K562 (cell line): ENCODE results near the gene ADAMTS2. TPM values are rescaled to one million over a fixed set of nuclear protein-coding genes. Genes with fewer than 3 reads are reported as not detected.

Source experiments
- ATAC-seq: fragments of 200-7000 bp; cut with Tn5 transposase; 3 replicates; pipeline ENCODE4 v1.9.1; 2020; ENCODE audit warnings: moderate library complexity
- BruUV-seq: library from RNA; stranded (reverse); fragments of 400-500 nt; replicated peaks from 2 replicates; lab custom pipeline; 2021; lab: Mats Ljungman, UMichigan
- CTCF ChIA-PET: fragments of 300-600 bp; formaldehyde crosslinking; extraction: SDS; loops from one replicate; lab custom pipeline; 2021; ENCODE audit warnings: low intra/inter-chr PET ratio; lab: Yijun Ruan, JAX
- POLR2A ChIA-PET: fragments of 300-600, 350-650 bp; sonication (Branson Sonifier 250); formaldehyde crosslinking; extraction: SDS; loops from one replicate; lab custom pipeline; 2021; ENCODE audit warnings: antibody characterized with exemption, inconsistent platforms; lab: Yijun Ruan, JAX
- DNase-seq, 4 experiments: peaks; one replicate each; pipeline versions ENCODE4 v3.0.0 to v3.0.0-alpha.2; 2011 to 2018; ENCODE audit warnings: low spot score in 3 of 4, mixed read lengths in 3 of 4; ENCODE audit errors: extremely low read depth in 1 of 4
- FAIRE-seq: peaks from 2 replicates; lab custom pipeline; 2011; peaks lifted over from hg19 to GRCh38; lab: Jason Lieb, UNC
- H2AFZ ChIP-seq: 2 replicates; pipeline ENCODE4 v1.6.0; 2011; ENCODE audit warnings: low read depth, low read length, control low read depth, inconsistent platforms
- H3K27ac ChIP-seq: fragments of 200-600 bp; 3 replicates; pipeline ENCODE4 v1.8.0; 2011; ENCODE audit warnings: low read depth, mild to moderate bottlenecking, control low read depth, inconsistent platforms, low read length, moderate library complexity, mixed read lengths; ENCODE audit errors: extremely low read depth
- H3K27me3 ChIP-seq, 2 experiments: fragments of 300-600 bp in 1 of 2; 2 replicates in 1 of 2; 3 replicates in 1 of 2; pipeline versions ENCODE4 v1.6.0 to v1.8.0; 2011; ENCODE audit warnings: inconsistent platforms in 2 of 2, low read length in 2 of 2, mild to moderate bottlenecking in 1 of 2, mixed read lengths in 1 of 2, moderate library complexity in 1 of 2; ENCODE audit not compliant: control insufficient read depth in 2 of 2, insufficient read depth in 2 of 2
- H3K36me3 ChIP-seq: fragments of 300-600 bp; 3 replicates; pipeline ENCODE4 v1.8.0; 2011; ENCODE audit warnings: mild to moderate bottlenecking, low read length, inconsistent platforms; ENCODE audit not compliant: control insufficient read depth, insufficient read depth
- H3K4me1 ChIP-seq, 2 experiments: fragments of 200-600 bp in 1 of 2; replicated peaks in 1 of 2; 2 replicates in 1 of 2; 3 replicates in 1 of 2; pipeline versions ENCODE4 v1.5.1 to v1.8.0; 2011; ENCODE audit warnings: inconsistent platforms in 2 of 2, low read length in 2 of 2, mild to moderate bottlenecking in 1 of 2, mixed read lengths in 1 of 2, moderate library complexity in 1 of 2; ENCODE audit not compliant: control insufficient read depth in 2 of 2, insufficient read depth in 2 of 2
- H3K4me2 ChIP-seq: 2 replicates; pipeline ENCODE4 v1.6.1; 2011; ENCODE audit warnings: low read length, control low read depth, inconsistent platforms, mixed read lengths; ENCODE audit not compliant: insufficient read depth
- H3K4me3 ChIP-seq: fragments of 200-600 bp; sonication (generic), shearing (Covaris generic); 2 replicates; pipeline ENCODE4 v1.5.1; 2016; ENCODE audit warnings: control low read depth, inconsistent platforms
- H3K79me2 ChIP-seq: fragments of 200-600 bp; 3 replicates; pipeline ENCODE4 v1.8.0; 2011; ENCODE audit warnings: low read length, inconsistent platforms; ENCODE audit not compliant: control insufficient read depth, insufficient read depth
- H3K9ac ChIP-seq, 2 experiments: 2 replicates each; pipeline versions ENCODE4 v1.6.0 to v1.6.1; 2011; ENCODE audit warnings: low read depth in 2 of 2, low read length in 2 of 2, control low read depth in 1 of 2, inconsistent platforms in 1 of 2, mild to moderate bottlenecking in 1 of 2, mixed read lengths in 1 of 2; ENCODE audit not compliant: insufficient read depth in 1 of 2
- H3K9me1 ChIP-seq: one replicate; pipeline ENCODE4 v1.6.0; 2011; ENCODE audit warnings: inconsistent platforms, mild to moderate bottlenecking, low read length, moderate library complexity; ENCODE audit not compliant: control insufficient read depth, insufficient read depth
- H3K9me3 ChIP-seq: replicated peaks from 2 replicates; pipeline ENCODE4 v1.5.1; 2011; ENCODE audit warnings: low read depth, low read length, inconsistent platforms; ENCODE audit not compliant: control insufficient read depth, insufficient read depth
- H4K20me1 ChIP-seq: replicated peaks from 2 replicates; pipeline ENCODE4 v1.6.1; 2011; ENCODE audit warnings: low read length, inconsistent platforms, mixed read lengths; ENCODE audit not compliant: control insufficient read depth, insufficient read depth
- CEBPG ChIP-seq, 3 experiments: fragments of 200-800 bp in 1 of 3; sonication (Bioruptor generic) in 1 of 3; sonication (generic) in 1 of 3; formaldehyde crosslinking in 1 of 3; IDR thresholded peaks in 2 of 3; conservative IDR thresholded peaks in 1 of 3; 2 replicates each; pipeline versions ENCODE4 v1.6.1 to v1.8.0; 2016 to 2022; ENCODE audit warnings: missing compliant biosample characterization in 2 of 3, missing genetic modification characterization in 2 of 3, mild to moderate bottlenecking in 1 of 3, missing genetic modification reagents in 1 of 3
- HNRNPH1 ChIP-seq: fragments of 200-400 bp; formaldehyde crosslinking; optimal IDR thresholded peaks from 2 replicates; pipeline ENCODE3; 2017; ENCODE audit warnings: low read depth, mild to moderate bottlenecking, low read length, moderate library complexity
- MYC ChIP-seq, 2 experiments: fragments of 250-450 bp in 1 of 2; sonication (Bioruptor Pico) in 1 of 2; IDR thresholded peaks; 2 replicates each; pipeline versions ENCODE4 v1.5.1 to v1.6.1; 2012 to 2021; ENCODE audit warnings: low read depth in 2 of 2, borderline replicate concordance in 1 of 2, improper control_type of control experiment in 1 of 2, low read length in 1 of 2, mild to moderate bottlenecking in 1 of 2, moderate library complexity in 1 of 2
- NBN ChIP-seq: fragments of 450-650 bp; IDR thresholded peaks from 2 replicates; pipeline ENCODE4 v1.6.1; 2016; ENCODE audit warnings: low read depth, mild to moderate bottlenecking
- SMARCB1 ChIP-seq: IDR thresholded peaks from 2 replicates; pipeline ENCODE4 v1.6.1; 2011; ENCODE audit warnings: improper control_type of control experiment, low read depth; ENCODE audit not compliant: insufficient read length
- WGBS: fragments of 100-300 bp; shearing (Covaris generic); methylation state at CpG from one replicate; pipeline ENCODE4 v1.1.6; 2016; ENCODE audit warnings: low coverage, mixed read lengths; ENCODE audit not compliant: insufficient coverage; ENCODE audit errors: missing lambda C conversion rate; 5-methylcytosine and 5-hydroxymethylcytosine counted together
- in situ Hi-C: fragments of 300-500 bp; cut with MboI; formaldehyde crosslinking; loops from 4 replicates; pipeline ENCODE4 v1.15.0; 2018; ENCODE audit warnings: inconsistent platforms, mixed read lengths
- intact Hi-C: fragments of 100-400 bp; cut with micrococcal nuclease; formaldehyde crosslinking; loops from 2 replicates; pipeline ENCODE4 v1.14.2; 2022
- polyA plus RNA-seq, 8 experiments: library from polyadenylated mRNA; depleted of rRNA in 4 of 8; stranded (reverse) in 5 of 8; unstranded in 3 of 8; fragments of >200 nt; fragmentation: Nextera tagmentation in 2 of 8; fragmentation: Illumina TruSeq in 1 of 8; extraction: Ambion mirVana in 2 of 8; extraction: Trizol in 1 of 8; gene quantifications; 2 replicates each; pipeline versions ENCODE4 v1.2.1 to v1.2.3, GENCODE V29; 2011 to 2014; ENCODE audit warnings: inconsistent platforms in 1 of 8, missing spikeins in 1 of 8
- total RNA-seq, 7 experiments: library from RNA; depleted of rRNA in 6 of 7; stranded (reverse); fragments of >200 nt in 6 of 7; fragmentation: Illumina TruSeq in 2 of 7; extraction: Trizol in 2 of 7; gene quantifications; 2 replicates each; pipeline versions ENCODE4 v1.2.1 to v1.2.3, GENCODE V29; 2011 to 2021; ENCODE audit warnings: low replicate concordance in 1 of 7
- TF ChIP-seq, protein P1 (sequence below), 2 experiments: fragments of 450-650 bp; conservative IDR thresholded peaks; 2 replicates each; pipeline ENCODE4 v1.6.1; 2017; ENCODE audit warnings: mild to moderate bottlenecking in 2 of 2, moderate library complexity in 2 of 2
- TF ChIP-seq, protein P2 (sequence below): fragments of 450-650 bp; formaldehyde crosslinking; IDR thresholded peaks from 2 replicates; pipeline ENCODE4 v1.4.0; 2020; ENCODE audit warnings: mild to moderate bottlenecking, mixed read lengths
- TF ChIP-seq, protein P3 (sequence below): sonication (generic); formaldehyde crosslinking; IDR thresholded peaks from 2 replicates; pipeline ENCODE4 v1.8.0; 2022; ENCODE audit warnings: mild to moderate bottlenecking, missing genetic modification reagents, borderline replicate concordance

Gene ADAMTS2
- total and polyA plus RNA-seq, 9 of the 15 experiments (the other 6 are each of a cell fraction or from before 2014, with no cell fraction given): not detected

DNA sequence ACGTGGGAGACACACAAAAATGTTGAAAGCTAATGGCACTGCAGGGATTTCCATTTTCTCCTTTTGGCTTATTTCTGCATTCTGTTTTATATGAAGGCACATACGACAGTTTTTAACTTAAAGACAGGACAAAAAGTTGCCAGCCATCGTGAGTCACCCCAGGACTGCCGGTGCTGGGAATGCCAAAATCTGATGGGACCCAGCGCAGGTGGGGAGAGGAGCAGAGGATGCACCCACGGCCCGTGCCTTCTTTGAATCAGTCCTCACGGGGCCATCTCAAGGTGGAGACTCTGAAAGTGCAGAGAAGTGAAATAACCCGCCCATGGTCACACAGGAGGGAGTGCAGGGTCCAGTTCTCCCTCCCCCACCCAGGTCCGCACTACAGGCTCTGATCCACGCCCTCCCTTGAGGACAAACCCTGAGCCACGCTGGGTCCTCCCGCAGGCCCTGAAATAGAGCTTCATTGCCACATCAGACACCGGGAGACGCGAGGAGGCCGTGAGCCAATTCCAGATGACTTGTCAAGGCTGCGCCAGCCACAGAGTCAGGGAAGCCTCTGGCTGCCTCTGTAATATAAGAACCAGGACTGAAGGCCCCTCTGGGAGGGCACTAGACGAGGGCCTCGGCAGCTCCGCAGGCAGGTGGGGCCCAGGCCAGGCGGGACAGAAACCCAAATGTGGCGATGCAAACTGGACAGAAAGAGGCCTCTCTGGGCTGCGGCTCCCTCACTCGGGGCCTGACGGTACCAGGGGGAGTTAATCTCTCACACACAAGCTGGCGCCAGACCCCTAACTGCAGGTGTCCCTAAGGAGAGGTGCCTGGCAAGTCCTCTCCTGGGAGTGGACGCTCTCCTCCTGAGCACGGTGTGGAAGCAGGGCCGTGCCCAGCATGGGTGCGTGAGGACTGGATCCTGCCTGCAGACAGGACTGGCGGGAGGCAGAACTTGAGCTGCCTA is 22.9 kb downstream of the ADAMTS2 start (continued):
- no peak for TF ChIP-seq NBN
- TF ChIP-seq HNRNPH1: no peak
- TF ChIP-seq, protein P1, sequence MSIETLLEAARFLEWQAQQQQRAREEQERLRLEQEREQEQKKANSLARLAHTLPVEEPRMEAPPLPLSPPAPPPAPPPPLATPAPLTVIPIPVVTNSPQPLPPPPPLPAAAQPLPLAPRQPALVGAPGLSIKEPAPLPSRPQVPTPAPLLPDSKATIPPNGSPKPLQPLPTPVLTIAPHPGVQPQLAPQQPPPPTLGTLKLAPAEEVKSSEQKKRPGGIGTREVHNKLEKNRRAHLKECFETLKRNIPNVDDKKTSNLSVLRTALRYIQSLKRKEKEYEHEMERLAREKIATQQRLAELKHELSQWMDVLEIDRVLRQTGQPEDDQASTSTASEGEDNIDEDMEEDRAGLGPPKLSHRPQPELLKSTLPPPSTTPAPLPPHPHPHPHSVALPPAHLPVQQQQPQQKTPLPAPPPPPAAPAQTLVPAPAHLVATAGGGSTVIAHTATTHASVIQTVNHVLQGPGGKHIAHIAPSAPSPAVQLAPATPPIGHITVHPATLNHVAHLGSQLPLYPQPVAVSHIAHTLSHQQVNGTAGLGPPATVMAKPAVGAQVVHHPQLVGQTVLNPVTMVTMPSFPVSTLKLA (conservative IDR thresholded peaks at IDR 0.05): no peak
- TF ChIP-seq, all 486 proteins: peak for 0

DNA sequence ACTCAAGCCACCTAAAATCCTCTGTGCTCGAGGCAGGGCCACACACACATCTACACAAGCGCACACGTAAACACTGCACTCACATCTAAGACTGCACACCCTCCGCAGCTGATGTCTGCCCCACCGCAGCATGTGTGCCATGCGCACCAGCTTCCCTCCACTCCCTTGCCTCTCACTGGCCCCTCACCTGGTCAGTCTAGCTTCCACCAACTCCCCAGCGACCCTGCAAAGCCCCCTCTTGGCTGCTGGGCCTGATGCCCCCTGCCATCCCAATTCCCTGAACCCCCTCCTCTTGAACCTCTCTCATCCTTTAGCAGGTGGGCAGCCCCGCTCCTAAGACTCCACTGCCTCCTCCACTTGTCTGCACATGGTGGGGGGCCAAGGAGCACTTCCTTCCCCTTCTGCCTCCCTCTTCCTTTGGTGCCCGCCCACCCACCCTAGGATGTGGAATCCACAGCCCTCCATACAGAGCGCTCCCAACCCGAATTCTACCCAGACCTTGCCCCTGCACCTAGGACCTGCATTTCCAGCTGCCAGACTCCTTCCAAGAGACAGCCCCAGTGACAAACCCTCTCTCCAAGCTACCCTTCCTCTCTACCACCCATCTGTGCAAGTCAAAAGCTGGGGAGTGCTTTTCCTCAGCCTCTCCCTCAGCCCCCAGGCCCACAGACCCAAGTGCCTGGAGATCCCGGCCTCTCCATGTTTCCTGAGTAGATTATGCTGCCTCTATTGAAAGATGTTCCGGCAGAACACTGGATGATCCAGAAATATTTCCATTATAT is 23.9 kb downstream of the ADAMTS2 start:
- Histone ChIP-seq H2AFZ (no peak overlapping the region), H3K4me3 (no peak overlapping the region), H3K27ac (no peak overlapping the region), H3K4me1 (peaks cover 0 to 5% of the 10 kb centered on the region in 2 experiments; a peak in 1 of 5 replicates), H3K4me2 (no peak overlapping the region), H3K79me2 (no peaks in the 10 kb centered on the region), H3K27me3 (peaks cover 15 to 58% of the 10 kb centered on the region in 2 experiments; a peak in 4 of 5 replicates), H3K9ac (no peak overlapping the region; a peak in 1 of 4 replicates), H3K9me3 (no peaks in the 10 kb centered on the region), H3K36me3 (no peaks in the 10 kb centered on the region), H4K20me1 (no peaks in the 10 kb centered on the region), H3K9me1 (no peaks in the 10 kb centered on the region)
- intact Hi-C loops (no loop called here), in situ Hi-C loops (no loop called here)
- 0% methylated on average over 11 of the region's 13 CpGs for WGBS
- BruUV-seq: no TSS peak
- ChIA-PET POLR2A (no interaction called here), CTCF (no interaction called here)
- ATAC-seq: no peak
- no peak for DNase-seq
- FAIRE-seq: no peak
- TF ChIP-seq SMARCB1 (no peak), CEBPG (CRISPR knock-in tag; IDR thresholded peaks at IDR 0.05) (no peak), CEBPG (tag; conservative IDR thresholded peaks at IDR 0.05 in 1 of 2, IDR thresholded peaks at IDR 0.05 in 1 of 2) (no peak), MYC (IDR thresholded peaks at IDR 0.05; ENCODE audit: low read depth, low read length) (no peak), MYC (CRISPR knock-in tag; IDR thresholded peaks at IDR 0.05; ENCODE audit: borderline replicate concordance, low read depth) (no peak)
- TF ChIP-seq, protein P2, sequence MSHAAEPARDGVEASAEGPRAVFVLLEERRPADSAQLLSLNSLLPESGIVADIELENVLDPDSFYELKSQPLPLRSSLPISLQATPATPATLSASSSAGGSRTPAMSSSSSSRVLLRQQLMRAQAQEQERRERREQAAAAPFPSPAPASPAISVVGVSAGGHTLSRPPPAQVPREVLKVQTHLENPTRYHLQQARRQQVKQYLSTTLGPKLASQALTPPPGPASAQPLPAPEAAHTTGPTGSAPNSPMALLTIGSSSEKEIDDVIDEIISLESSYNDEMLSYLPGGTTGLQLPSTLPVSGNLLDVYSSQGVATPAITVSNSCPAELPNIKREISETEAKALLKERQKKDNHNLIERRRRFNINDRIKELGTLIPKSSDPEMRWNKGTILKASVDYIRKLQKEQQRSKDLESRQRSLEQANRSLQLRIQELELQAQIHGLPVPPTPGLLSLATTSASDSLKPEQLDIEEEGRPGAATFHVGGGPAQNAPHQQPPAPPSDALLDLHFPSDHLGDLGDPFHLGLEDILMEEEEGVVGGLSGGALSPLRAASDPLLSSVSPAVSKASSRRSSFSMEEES: no peak
- TF ChIP-seq, protein P3, sequence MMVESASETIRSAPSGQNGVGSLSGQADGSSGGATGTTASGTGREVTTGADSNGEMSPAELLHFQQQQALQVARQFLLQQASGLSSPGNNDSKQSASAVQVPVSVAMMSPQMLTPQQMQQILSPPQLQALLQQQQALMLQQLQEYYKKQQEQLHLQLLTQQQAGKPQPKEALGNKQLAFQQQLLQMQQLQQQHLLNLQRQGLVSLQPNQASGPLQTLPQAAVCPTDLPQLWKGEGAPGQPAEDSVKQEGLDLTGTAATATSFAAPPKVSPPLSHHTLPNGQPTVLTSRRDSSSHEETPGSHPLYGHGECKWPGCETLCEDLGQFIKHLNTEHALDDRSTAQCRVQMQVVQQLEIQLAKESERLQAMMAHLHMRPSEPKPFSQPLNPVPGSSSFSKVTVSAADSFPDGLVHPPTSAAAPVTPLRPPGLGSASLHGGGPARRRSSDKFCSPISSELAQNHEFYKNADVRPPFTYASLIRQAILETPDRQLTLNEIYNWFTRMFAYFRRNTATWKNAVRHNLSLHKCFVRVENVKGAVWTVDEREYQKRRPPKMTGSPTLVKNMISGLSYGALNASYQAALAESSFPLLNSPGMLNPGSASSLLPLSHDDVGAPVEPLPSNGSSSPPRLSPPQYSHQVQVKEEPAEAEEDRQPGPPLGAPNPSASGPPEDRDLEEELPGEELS (CRISPR knock-in tag): no peak
